Measurements from ENCODE around the gene SAFB2. TPM values are rescaled to one million over a fixed set of nuclear protein-coding genes. Genes with fewer than 3 reads are reported as not detected.

Gene SAFB2
- total RNA-seq: 100 to 1,000 TPM in 2 of 6 donors, 10 to 100 TPM in 4; 41.8 to 273 (median 94.5) TPM

DNA sequence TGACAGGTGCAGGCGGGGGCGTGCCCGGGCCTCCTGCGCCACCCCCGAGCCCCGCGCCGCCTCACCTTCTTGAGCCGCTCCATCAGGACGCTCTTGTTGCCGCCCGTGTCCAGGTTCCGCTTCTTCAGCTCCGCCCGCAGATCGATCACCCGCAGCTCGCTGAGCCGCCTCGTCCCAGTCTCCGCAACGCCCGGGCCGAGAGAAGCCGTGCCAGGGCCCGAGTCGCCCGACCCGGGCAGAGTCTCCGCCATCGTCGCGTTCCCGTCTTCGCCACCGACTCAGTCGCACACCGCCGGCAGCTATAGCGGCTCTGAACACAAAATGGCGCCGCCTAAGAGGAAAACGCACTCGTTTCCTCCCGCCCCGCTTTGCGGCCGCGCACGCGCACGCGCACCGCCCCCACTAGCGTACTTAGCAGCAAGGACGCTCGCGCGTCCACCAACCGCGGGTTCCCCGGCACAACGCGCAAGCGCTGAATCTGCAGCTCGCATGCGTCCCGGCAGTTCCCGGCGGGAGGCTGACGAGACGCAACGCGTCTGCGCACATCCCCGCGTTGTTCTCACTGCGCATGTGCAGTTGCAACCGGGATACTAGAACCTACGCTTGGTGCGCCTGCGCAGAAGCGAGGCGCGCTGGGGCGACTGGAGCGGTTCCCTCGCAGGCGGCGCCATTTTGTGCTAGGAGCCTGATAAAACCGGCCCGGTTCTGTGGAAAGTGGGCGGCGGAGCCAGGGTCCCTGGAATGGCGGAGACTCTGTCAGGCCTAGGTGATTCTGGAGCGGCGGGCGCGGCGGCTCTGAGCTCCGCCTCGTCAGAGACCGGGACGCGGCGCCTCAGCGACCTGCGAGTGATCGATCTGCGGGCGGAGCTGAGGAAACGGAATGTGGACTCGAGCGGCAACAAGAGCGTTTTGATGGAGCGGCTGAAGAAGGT is at the start of gene SAFB2, which contains the start of gene SAFB:
TSS of gene SAFB2 (minus strand) at position 312 of the 932 bp plus-strand sequence. CDS start at position 251, 61 bp downstream.
TSS of gene SAFB (plus strand) at position 619 of the 932 bp plus-strand sequence. CDS start at position 742, 123 bp downstream.
- H3K36me3 ChIP-seq: peaks cover 6 to 58% (median 32%) of the 10 kb centered on the region in 4 donors
- H3K9me3 ChIP-seq: no peaks in the 10 kb centered on the region
- H3K4me3 ChIP-seq: peak within 1 kb of the TSS; percentile 74 to 100 (median 96)
- H3K27me3 ChIP-seq: no peaks in the 10 kb centered on the region
- peak within 1 kb of the TSS; percentile 89 to 98 (median 96) for H3K27ac ChIP-seq
- ATAC-seq (ENCODE audit: low FRiP score in 2 of 2) (peak; percentile 97), DNase-seq (peak; percentile 99 to 100)
- TF ChIP-seq EP300 (IDR thresholded peaks at IDR 0.05) (peak in 1 of 4 donors; percentile 26), POLR2AphosphoS5 (IDR thresholded peaks at IDR 0.05) (peak; percentile 78 to 98), POLR2A (IDR thresholded peaks at IDR 0.05) (peak in 3 of 4 donors; percentile 89 to 96 (median 91))
- TF ChIP-seq, protein P1, sequence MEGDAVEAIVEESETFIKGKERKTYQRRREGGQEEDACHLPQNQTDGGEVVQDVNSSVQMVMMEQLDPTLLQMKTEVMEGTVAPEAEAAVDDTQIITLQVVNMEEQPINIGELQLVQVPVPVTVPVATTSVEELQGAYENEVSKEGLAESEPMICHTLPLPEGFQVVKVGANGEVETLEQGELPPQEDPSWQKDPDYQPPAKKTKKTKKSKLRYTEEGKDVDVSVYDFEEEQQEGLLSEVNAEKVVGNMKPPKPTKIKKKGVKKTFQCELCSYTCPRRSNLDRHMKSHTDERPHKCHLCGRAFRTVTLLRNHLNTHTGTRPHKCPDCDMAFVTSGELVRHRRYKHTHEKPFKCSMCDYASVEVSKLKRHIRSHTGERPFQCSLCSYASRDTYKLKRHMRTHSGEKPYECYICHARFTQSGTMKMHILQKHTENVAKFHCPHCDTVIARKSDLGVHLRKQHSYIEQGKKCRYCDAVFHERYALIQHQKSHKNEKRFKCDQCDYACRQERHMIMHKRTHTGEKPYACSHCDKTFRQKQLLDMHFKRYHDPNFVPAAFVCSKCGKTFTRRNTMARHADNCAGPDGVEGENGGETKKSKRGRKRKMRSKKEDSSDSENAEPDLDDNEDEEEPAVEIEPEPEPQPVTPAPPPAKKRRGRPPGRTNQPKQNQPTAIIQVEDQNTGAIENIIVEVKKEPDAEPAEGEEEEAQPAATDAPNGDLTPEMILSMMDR (IDR thresholded peaks at IDR 0.05): peak in 1 of 6 experiments; percentile 50
- H3K4me1 ChIP-seq: peaks cover 62 to 72% (median 65%) of the 10 kb centered on the region in 4 donors
- WGBS, 2 donors: 0 to 1% methylated on average over 21 to 55 of the region's 116 CpGs

GRCh38 chr19:5671600-5671999 is 49.0 kb upstream of the SAFB2 start:
- DNase-seq (no peak), ATAC-seq (ENCODE audit: low FRiP score in 2 of 2) (no peak)
- WGBS, 2 donors: 95 to 100% methylated on average over 4 to 7 of the region's 7 CpGs
- Histone ChIP-seq H3K4me3 (no peak overlapping the region), H3K36me3 (peaks cover 24 to 47% (median 39%) of the 10 kb centered on the region in 4 donors), H3K4me1 (no peaks in the 10 kb centered on the region), H3K9me3 (no peaks in the 10 kb centered on the region), H3K27ac (no peak overlapping the region), H3K27me3 (no peaks in the 10 kb centered on the region)
- TF ChIP-seq, protein P1 (IDR thresholded peaks at IDR 0.05): no peak
- TF ChIP-seq POLR2A (IDR thresholded peaks at IDR 0.05) (no peak), POLR2AphosphoS5 (IDR thresholded peaks at IDR 0.05) (no peak), EP300 (IDR thresholded peaks at IDR 0.05) (no peak)

GRCh38 chr19:5669212-5669611 is 46.6 kb upstream of the SAFB2 start:
- no peak overlapping the region for H3K27ac ChIP-seq
- H3K4me1 ChIP-seq: no peaks in the 10 kb centered on the region
- peaks cover 42 to 71% (median 63%) of the 10 kb centered on the region in 4 donors for H3K36me3 ChIP-seq
- no peaks in the 10 kb centered on the region for H3K9me3 ChIP-seq
- no peaks in the 10 kb centered on the region for H3K27me3 ChIP-seq
- WGBS, 2 donors: 81 to 100% methylated on average over 1 to 9 of the region's 11 CpGs
- TF ChIP-seq, protein P1 (IDR thresholded peaks at IDR 0.05): no peak
- TF ChIP-seq POLR2AphosphoS5 (IDR thresholded peaks at IDR 0.05): no peak
- no peak for TF ChIP-seq POLR2A (IDR thresholded peaks at IDR 0.05)
- no peak for TF ChIP-seq EP300 (IDR thresholded peaks at IDR 0.05)
- no peak overlapping the region for H3K4me3 ChIP-seq
- ATAC-seq (ENCODE audit: low FRiP score in 2 of 2): no peak
- DNase-seq: peak in 1 of 2 donors; percentile 45

- no peaks in the 10 kb centered on the region for H3K9me3 ChIP-seq
- TF ChIP-seq POLR2AphosphoS5 (IDR thresholded peaks at IDR 0.05) (no peak), EP300 (IDR thresholded peaks at IDR 0.05) (no peak), POLR2A (IDR thresholded peaks at IDR 0.05) (no peak)
- TF ChIP-seq, protein P1 (IDR thresholded peaks at IDR 0.05): no peak
- ATAC-seq (ENCODE audit: low FRiP score in 2 of 2) (no peak), DNase-seq (peak in 1 of 2 donors; percentile 81)
- whole genome bisulfite sequencing, 2 donors: 89 to 91% methylated on average over 11 to 22 of the region's 22 CpGs
- no peaks in the 10 kb centered on the region for H3K27me3 ChIP-seq
- peaks cover 56 to 85% (median 77%) of the 10 kb centered on the region in 4 donors for H3K36me3 ChIP-seq
- H3K4me3 ChIP-seq: no peak overlapping the region
- H3K4me1 ChIP-seq: no peaks in the 10 kb centered on the region
- H3K27ac ChIP-seq: no peak overlapping the region
Measured at GRCh38 chr19:5667751-5668271, 45.2 kb upstream of the SAFB2 start.
